Neural progenitor cell (in vitro differentiated cells): ENCODE measurements around the gene TRPT1.

Source experiments
- CTCF ChIP-seq: fragments of 200-600 bp; sonication (generic); IDR thresholded peaks from 2 replicates; pipeline ENCODE4 v1.5.1; 2017; ENCODE audit warnings: antibody characterized with exemption, mild to moderate bottlenecking
- EZH2phosphoT487 ChIP-seq: fragments of 200-600 bp; sonication (generic); IDR thresholded peaks from 2 replicates; pipeline ENCODE4 v1.6.1; 2017; ENCODE audit warnings: antibody characterized with exemption

GRCh38 chr11:64222651-64223000 lies 3.4 kb downstream of the TRPT1 start:
- TF ChIP-seq CTCF: no peak
- no peak for TF ChIP-seq EZH2phosphoT487
